NCI-H526 treated with DMSO at 0.1 percent for 48 hours (cell line): ENCODE results near the gene DAZL.
"Not testable (repeated sequence)": the region's sequence is repeated elsewhere in the genome, so short reads cannot be mapped to it uniquely, and the experiment has no call there.

Experiments
- DNase-seq: peaks from one replicate; lab custom pipeline; 2025; lab: John Stamatoyannopoulos, UW

Gene DAZL

GRCh38 chr3:16604887-16605602 is at the start of gene DAZL:
Gene DAZL (minus strand): TSS chr3:16605423. CDS start chr3:16605205, 218 bp downstream.
- no peak for DNase-seq

- no peak for DNase-seq
Observed at GRCh38 chr3:16654976-16655375, 49.8 kb upstream of the DAZL start.

- DNase-seq = no peak
Observed at GRCh38 chr3:16653712-16654111, 48.5 kb upstream of the DAZL start.

- no peak for DNase-seq
Observed at GRCh38 chr3:16647668-16648067, 42.4 kb upstream of the DAZL start.

- DNase-seq = no peak
Observed at GRCh38 chr3:16639806-16640205, 34.6 kb upstream of the DAZL start.

GRCh38 chr3:16633948-16634347 is 28.7 kb upstream of the DAZL start:
- no peak for DNase-seq

GRCh38 chr3:16632395-16632794 is 27.2 kb upstream of the DAZL start:
- DNase-seq = no peak

- no peak for DNase-seq
Observed at GRCh38 chr3:16618721-16619120, 13.5 kb upstream of the DAZL start.

- DNase-seq = not testable (repeated sequence)
Observed at GRCh38 chr3:16617155-16617554, 11.9 kb upstream of the DAZL start.

- DNase-seq = no peak
Observed at GRCh38 chr3:16616083-16616482, 10.9 kb upstream of the DAZL start.

- DNase-seq = no peak
Observed at GRCh38 chr3:16614033-16615031, 9.1 kb upstream of the DAZL start.

GRCh38 chr3:16609927-16610580 is 4.8 kb upstream of the DAZL start:
- DNase-seq = no peak

- peak; percentile 69 for DNase-seq
Observed at GRCh38 chr3:16608816-16609215, 3.6 kb upstream of the DAZL start.

- DNase-seq = no peak
Observed at GRCh38 chr3:16607718-16608117, 2.5 kb upstream of the DAZL start.

- no peak for DNase-seq
Observed at GRCh38 chr3:16606398-16606797, 1.2 kb upstream of the DAZL start.

GRCh38 chr3:16605966-16606365 is 743 bp upstream of the DAZL start:
- no peak for DNase-seq

- no peak for DNase-seq
Observed at GRCh38 chr3:16604433-16604832, 790 bp downstream of the DAZL start.

- DNase-seq = no peak
Observed at GRCh38 chr3:16601537-16602005, 3.7 kb downstream of the DAZL start.

- peak; percentile 34 for DNase-seq
Observed at GRCh38 chr3:16600780-16601536, 4.3 kb downstream of the DAZL start.

- no peak for DNase-seq
Observed at GRCh38 chr3:16599694-16600093, 5.5 kb downstream of the DAZL start.

GRCh38 chr3:16596352-16597032 is 8.7 kb downstream of the DAZL start:
- DNase-seq = no peak
